Cerebellar cortex (tissue), 1 donor: ENCODE results near the gene SGK1.

Experiments used
- DNase-seq: peaks from one replicate; pipeline ENCODE4 v3.0.0-alpha.2; 2015; ENCODE audit warnings: low spot score

SGK1 gene

DNA sequence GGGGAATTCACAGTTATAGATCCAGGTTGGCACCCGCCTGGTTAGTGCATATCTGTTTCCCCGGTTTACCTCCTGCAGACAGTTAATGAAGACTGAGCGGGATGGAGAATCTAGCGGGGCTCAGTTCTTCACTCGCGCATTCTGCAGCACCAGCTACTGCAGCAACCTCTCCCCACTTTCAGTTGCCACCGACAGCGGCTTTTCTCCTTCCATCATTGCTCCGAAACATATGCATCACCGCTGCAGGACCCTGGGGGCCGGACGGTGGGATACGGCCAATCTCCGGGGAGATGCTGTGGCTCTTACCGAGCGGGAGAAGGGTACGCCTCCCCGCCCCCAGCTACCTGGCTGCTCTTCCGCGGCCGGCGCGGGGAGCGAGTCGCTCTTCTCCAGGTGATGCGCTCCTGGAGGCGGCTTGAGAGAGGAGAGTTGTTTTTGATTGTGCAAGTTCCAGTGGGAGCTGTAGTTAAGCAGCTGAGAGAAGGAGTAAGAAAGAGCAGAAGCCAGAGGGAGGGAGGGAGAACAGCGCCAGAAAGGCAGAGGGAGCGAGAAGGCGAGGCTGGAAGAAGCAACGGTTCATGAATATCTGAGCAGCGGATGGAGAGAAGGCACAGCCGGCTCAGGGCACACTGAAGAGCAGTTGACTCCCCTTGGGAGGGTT, at the start of gene SGK1:
TSS of gene SGK1 (minus strand) at position 642 of the 661 bp plus-strand sequence. CDS start 652 bp downstream, outside the sequence.
- DNase-seq = peak; percentile 82

GRCh38 chr6:134363323-134364039, 45.6 kb upstream of the SGK1 start:
- DNase-seq = no peak

GRCh38 chr6:134361011-134361410, 43.1 kb upstream of the SGK1 start:
- no peak for DNase-seq

- DNase-seq = no peak
Measured at GRCh38 chr6:134359302-134359701, 41.4 kb upstream of the SGK1 start.

DNA sequence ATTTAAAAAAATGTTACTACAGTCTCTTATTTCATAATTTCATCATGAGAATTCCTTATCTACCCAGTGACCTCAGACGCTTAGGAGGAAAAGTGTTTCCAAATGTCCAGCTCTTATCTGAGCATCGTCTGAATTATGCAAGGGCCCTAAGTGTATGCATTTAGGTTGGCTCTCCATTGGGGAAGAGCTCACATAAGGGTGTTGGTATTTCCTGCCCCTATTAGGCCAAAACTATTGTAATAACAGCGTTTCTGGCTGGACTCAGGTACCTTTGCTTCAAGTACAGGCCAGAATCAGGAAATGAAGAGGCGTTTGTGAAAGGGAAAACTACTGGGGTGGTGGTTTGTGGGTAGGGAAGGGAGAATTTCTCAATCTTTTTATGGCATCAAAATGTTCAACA, 40.4 kb upstream of the SGK1 start:
- DNase-seq = no peak

DNA sequence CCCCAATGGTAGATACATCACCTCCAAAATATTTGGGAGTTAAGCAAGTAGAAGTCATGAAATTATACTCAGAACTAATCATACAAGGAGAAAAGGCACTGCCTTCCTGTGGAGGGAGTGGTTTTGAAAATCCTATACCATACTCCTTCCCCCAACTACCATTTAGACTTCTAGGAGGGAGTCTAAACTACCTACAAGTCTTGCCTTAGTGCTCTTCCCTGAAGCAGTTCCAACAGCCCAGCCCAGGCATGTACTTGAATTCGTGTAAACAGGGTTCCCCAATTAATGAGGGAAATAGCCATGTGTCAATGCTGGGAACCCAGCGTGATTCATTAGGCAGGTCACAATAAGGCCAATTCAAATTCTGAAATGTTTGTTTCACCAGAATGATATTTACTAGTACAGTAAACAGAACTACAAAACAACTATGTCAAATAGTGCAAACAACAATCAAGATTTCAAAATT, 39.1 kb upstream of the SGK1 start:
- DNase-seq = no peak

GRCh38 chr6:134356405-134356804, 38.5 kb upstream of the SGK1 start:
- no peak for DNase-seq

DNA sequence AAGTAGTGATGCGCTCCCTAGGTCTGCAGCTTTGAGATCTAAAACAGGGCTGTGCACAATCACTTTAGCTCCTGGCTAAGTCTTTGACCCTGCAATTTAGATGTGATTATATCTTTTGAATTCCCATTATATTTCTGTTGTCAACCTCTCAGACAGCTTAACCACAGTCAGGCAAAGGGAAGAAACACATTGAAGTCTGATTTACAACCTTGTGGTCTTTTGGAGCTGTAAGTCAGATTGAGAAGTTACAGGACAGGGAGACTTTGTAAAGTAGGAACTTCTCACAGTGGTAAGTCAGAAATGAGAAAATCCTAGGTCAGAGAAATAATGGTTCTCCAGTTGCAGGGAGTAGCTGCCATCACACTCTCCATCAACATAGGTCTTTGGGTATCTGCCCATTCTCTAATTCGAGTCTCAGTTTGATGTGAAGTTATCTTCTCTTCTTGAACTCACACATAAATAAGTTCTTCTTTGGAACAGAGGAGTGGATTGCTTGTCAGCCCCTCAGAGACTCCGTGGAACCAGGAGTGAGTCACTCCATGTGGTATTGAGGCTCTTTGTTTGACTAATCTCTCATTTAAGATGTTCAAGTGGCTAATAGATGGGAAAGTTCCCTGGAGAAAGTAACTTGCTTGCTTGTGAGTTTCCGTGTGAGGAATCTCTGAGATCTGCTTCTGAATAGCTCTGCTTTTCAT, 35.0 kb upstream of the SGK1 start:
- DNase-seq = no peak

GRCh38 chr6:134351615-134352474, 33.9 kb upstream of the SGK1 start:
- DNase-seq = no peak

- DNase-seq = peak; percentile 81
Measured at GRCh38 chr6:134347885-134348805, 30.2 kb upstream of the SGK1 start.

- DNase-seq = no peak
Measured at GRCh38 chr6:134346932-134347545, 29.1 kb upstream of the SGK1 start.

GRCh38 chr6:134345789-134346188, 27.9 kb upstream of the SGK1 start:
- peak; percentile 79 for DNase-seq

GRCh38 chr6:134343066-134343465, 25.2 kb upstream of the SGK1 start:
- DNase-seq = no peak

DNA sequence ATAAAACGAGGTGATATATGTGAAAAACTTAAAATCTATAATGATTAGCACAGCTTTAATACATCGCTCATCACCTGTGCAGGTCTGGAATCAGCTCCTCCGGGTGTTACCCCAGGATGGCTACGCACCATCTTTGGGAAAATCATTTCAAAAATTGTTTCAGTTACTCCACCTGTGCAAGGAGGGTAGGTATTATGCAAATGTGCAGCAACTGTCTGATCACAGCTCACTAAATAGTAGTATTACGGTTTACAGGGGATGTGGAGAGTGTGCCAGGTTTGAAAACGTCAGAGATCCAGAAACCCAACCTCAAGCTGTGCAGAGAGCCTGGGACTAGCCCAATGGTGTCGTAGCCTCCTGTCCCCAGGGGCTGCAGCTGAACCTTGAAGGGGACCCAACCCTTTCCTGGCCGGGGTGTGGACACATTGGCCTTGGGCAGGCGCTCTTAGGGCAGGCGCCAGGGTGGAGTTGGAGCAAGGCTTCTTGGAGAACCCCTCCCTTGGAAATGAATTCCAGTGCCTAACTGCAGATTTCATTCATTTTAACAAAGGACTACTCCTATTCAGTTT, 24.2 kb upstream of the SGK1 start:
- no peak for DNase-seq

DNA sequence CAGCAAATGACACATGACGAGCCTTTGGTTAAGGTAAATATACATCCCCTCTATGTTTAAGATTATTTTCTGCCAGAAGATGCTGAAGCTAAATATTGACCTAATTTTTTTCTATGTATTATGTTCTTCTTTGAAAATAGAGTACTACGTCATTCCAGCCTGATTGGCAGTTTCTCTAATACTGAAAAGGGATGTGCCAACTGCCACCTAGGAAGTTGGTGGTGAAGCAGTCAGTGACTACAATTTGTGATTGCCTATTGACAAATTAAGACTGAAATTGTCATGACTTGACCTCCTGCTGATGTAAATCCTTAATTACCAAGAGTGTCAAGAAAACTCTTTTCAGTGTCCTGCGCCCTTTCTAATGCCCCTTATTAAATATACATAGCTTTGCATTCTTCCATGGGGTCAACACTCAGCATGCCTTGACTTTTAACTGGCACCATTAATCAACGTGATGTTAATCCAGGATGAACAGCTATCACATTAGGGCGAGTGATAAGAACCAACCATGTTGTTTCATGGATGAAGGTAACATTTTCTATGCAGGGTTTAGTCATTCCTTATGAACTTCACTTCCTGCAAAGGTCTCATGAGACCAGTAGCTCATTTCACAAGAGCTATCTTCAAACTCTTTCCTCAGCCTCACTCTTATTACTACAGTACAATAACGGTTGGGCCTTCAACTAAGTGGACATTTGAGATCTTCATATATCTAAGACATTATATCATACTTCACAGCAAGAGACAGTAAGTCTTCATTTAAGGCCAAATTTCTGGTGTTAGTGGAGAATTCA, 22.5 kb upstream of the SGK1 start:
- DNase-seq = no peak

GRCh38 chr6:134339216-134339615, 21.3 kb upstream of the SGK1 start:
- no peak for DNase-seq

DNA sequence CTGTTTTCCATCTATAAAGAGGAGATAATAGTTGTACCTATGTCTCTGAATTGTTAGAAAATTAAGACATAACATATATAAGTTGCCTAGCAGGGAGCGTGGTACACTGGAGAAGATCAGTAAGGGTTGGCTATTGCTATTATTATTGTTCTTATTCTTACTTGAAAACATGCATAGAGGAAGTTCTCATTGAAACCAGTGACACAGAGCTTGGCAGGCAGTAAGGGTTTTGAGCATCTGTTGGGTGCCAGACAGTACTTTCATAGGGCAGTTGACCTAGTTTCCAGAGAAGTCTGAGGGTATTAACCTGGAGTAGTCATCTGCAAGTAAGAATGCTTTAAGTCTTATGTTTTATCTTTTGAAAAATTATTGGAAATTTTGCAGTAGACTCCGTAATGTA, 13.3 kb upstream of the SGK1 start:
- peak; percentile 69 for DNase-seq

- no peak for DNase-seq
Measured at GRCh38 chr6:134330555-134330954, 12.6 kb upstream of the SGK1 start.

- DNase-seq = no peak
Measured at GRCh38 chr6:134328792-134329191, 10.9 kb upstream of the SGK1 start.
